ENCODE results near the gene RPAIN. TPM values are rescaled to one million over a fixed set of nuclear protein-coding genes. Genes with fewer than 3 reads are reported as not detected.

The RPAIN gene
- total and polyA plus RNA-seq, 2 of the 8 experiments (the other 6 are each of a cell fraction or from before 2014, with no cell fraction given): 54.5 to 57.7 TPM

GRCh38 chr17:5438716-5439445 is 18.9 kb downstream of the RPAIN start, which contains the start of gene C1QBP:
TSS of gene C1QBP (minus strand) at chr17:5439155. CDS start at chr17:5439073, 82 bp downstream.
- peak within 1 kb of the TSS; percentile 87; the same call in 1 of the 2 replicates for H3K18ac ChIP-seq (ENCODE audit: extremely low read depth, low read length)
- no peaks in the 10 kb centered on the region for H3K27me3 ChIP-seq (replicated peaks in 1 of 4; ENCODE audit: control insufficient read depth in 3 of 4, extremely low read depth in 1 of 4, insufficient read depth in 3 of 4, low read length in 3 of 4)
- H3K9me3 ChIP-seq (ENCODE audit: insufficient read depth in 2 of 2, low read depth in 1 of 2, low read length in 1 of 2): no peaks in the 10 kb centered on the region
- H2BK120ac ChIP-seq (replicated peaks; ENCODE audit: low read depth, low read length): no peak within 1 kb of the TSS
- H3K56ac ChIP-seq (replicated peaks; ENCODE audit: insufficient read length, low read depth, low read length): no peak within 1 kb of the TSS
- H2AFZ ChIP-seq (ENCODE audit: low read length): no peak within 1 kb of the TSS; the same call in 1 of the 2 replicates
- no peak within 1 kb of the TSS for H3K4ac ChIP-seq (replicated peaks; ENCODE audit: insufficient read length, low read depth, low read length)
- no peak within 1 kb of the TSS for H4K5ac ChIP-seq (ENCODE audit: insufficient read length, low read depth, low read length)
- H4K8ac ChIP-seq (ENCODE audit: extremely low read depth, insufficient read depth, low read length): peak within 1 kb of the TSS; percentile 92
- peaks cover 18 to 56% (median 37%) of the 10 kb centered on the region in 4 experiments for H3K36me3 ChIP-seq (ENCODE audit: control insufficient read depth in 2 of 4, insufficient read depth in 4 of 4, low read length in 3 of 4)
- no peak within 1 kb of the TSS for H3K27ac ChIP-seq (ENCODE audit: low read depth, low read length)
- peak within 1 kb of the TSS; percentile 39; the same call in 1 of the 2 replicates for H2BK5ac ChIP-seq (ENCODE audit: low read depth, low read length)
- ChIA-PET CTCF (ENCODE audit: partially characterized antibody) (interaction anchor here (0.6 to 3.1 kb wide), 17 partner anchors 9 to 1183 kb away, joined by 3 to 18 read pairs (median 4); partner anchors contain the start of gene DHX33), POLR2A (ENCODE audit: partially characterized antibody) (interaction anchor here (0.9 to 21.2 kb wide), 15 partner anchors 8 to 81 kb away, joined by 3 to 228 read pairs (median 4); partner anchors contain the start of genes DERL2, DHX33, MIS12 and NUP88)
- no peak within 1 kb of the TSS for H4K91ac ChIP-seq (replicated peaks; ENCODE audit: insufficient read length, low read length)
- DNase-seq (ENCODE audit: low read depth in 1 of 2, low spot score in 2 of 2) (peak; percentile 88 to 99), FAIRE-seq (peak; percentile 28)
- peaks cover 2% of the 10 kb centered on the region; the same call in 1 of the 2 replicates for H3K23me2 ChIP-seq (ENCODE audit: low read depth, low read length)
- peak within 1 kb of the TSS; percentile 82 to 92 for H3K4me2 ChIP-seq (ENCODE audit: insufficient read depth in 1 of 2, low read depth in 2 of 2, low read length in 2 of 2)
- no peak within 1 kb of the TSS for H2BK20ac ChIP-seq (ENCODE audit: low read length)
- peaks cover 5 to 20% of the 10 kb centered on the region in 2 experiments for H4K20me1 ChIP-seq (replicated peaks in 1 of 2; ENCODE audit: control insufficient read depth in 1 of 2, insufficient read depth in 2 of 2, low read length in 2 of 2)
- H3K79me2 ChIP-seq (ENCODE audit: control insufficient read depth in 1 of 2, insufficient read depth in 2 of 2, low read length in 2 of 2): peaks cover 12 to 49% of the 10 kb centered on the region in 2 experiments
- H3K4me1 ChIP-seq (replicated peaks in 1 of 4; ENCODE audit: control insufficient read depth in 3 of 4, insufficient read depth in 4 of 4, low read length in 3 of 4): no peaks in the 10 kb centered on the region; a peak in 1 of 7 replicates
- 1% methylated on average over 57 of the region's 75 CpGs; no CpG with 5 or more reads in 1 of the 2 experiments for WGBS, 2 experiments (ENCODE audit: extremely low coverage in 1 of 2, insufficient coverage in 1 of 2, insufficient read length in 1 of 2, insufficient replicate concordance in 2 of 2, low coverage in 1 of 2, low lambda C conversion rate in 2 of 2, missing lambda C conversion rate in 1 of 2)
- H2AK5ac ChIP-seq (ENCODE audit: low read depth, low read length): no peak within 1 kb of the TSS
- H3K9ac ChIP-seq (replicated peaks in 1 of 4; ENCODE audit: extremely low read depth in 1 of 4, low read depth in 3 of 4, low read length in 3 of 4): peak within 1 kb of the TSS; percentile 90 to 98 (median 91)
- H3K23ac ChIP-seq (ENCODE audit: insufficient read length): no peak within 1 kb of the TSS
- H2BK12ac ChIP-seq (ENCODE audit: low read depth, low read length): no peak within 1 kb of the TSS
- H3K79me1 ChIP-seq (ENCODE audit: low read depth, low read length): peaks cover 2% of the 10 kb centered on the region
- H3K4me3 ChIP-seq (ENCODE audit: extremely low read depth in 1 of 4, insufficient read depth in 2 of 4, low read depth in 3 of 4, low read length in 4 of 4): peak within 1 kb of the TSS; percentile 74 to 99 (median 90)
- H3K14ac ChIP-seq (ENCODE audit: insufficient read length): no peak within 1 kb of the TSS
- H2BK15ac ChIP-seq (ENCODE audit: low read length): no peak within 1 kb of the TSS
- TF ChIP-seq USF2 (IDR thresholded peaks at IDR 0.05; ENCODE audit: low read length) (peak; percentile 33; the same call in 1 of the 2 replicates), SP2 (IDR thresholded peaks at IDR 0.05; ENCODE audit: low read length) (no peak), TAF7 (optimal IDR thresholded peaks at IDR 0.05; ENCODE audit: borderline replicate concordance, low read depth, low read length) (peak; percentile 46), YY1 (IDR thresholded peaks at IDR 0.05; ENCODE audit: low read depth, low read length) (no peak), CBX5 (IDR thresholded peaks at IDR 0.05; ENCODE audit: low read depth, low read length) (no peak), CREB1 (IDR thresholded peaks at IDR 0.05) (peak; percentile 58; the same call in 1 of the 2 replicates), HDAC2 (IDR thresholded peaks at IDR 0.05; ENCODE audit: borderline replicate concordance in 1 of 2, low read depth in 2 of 2, low read length in 2 of 2) (peak; percentile 54 to 97; a peak in 1 of 4 replicates), TAF1 (IDR thresholded peaks at IDR 0.05; ENCODE audit: low read depth, low read length) (peak; percentile 81), NRF1 (IDR thresholded peaks at IDR 0.05; ENCODE audit: low read depth, low read length) (peak; percentile 55), KDM4A (IDR thresholded peaks at IDR 0.05; ENCODE audit: low read depth, low read length, severe bottlenecking) (peak; percentile 98)

Measured in H1 (cell line).